Activated naive CD4-positive, alpha-beta T cell (primary cell): Measurements from ENCODE around the gene MRPS23.

Source experiments
- DNase-seq, 4 experiments: peaks; one replicate each; lab custom pipeline; 2025; lab: John Stamatoyannopoulos, UW

The MRPS23 gene

DNA sequence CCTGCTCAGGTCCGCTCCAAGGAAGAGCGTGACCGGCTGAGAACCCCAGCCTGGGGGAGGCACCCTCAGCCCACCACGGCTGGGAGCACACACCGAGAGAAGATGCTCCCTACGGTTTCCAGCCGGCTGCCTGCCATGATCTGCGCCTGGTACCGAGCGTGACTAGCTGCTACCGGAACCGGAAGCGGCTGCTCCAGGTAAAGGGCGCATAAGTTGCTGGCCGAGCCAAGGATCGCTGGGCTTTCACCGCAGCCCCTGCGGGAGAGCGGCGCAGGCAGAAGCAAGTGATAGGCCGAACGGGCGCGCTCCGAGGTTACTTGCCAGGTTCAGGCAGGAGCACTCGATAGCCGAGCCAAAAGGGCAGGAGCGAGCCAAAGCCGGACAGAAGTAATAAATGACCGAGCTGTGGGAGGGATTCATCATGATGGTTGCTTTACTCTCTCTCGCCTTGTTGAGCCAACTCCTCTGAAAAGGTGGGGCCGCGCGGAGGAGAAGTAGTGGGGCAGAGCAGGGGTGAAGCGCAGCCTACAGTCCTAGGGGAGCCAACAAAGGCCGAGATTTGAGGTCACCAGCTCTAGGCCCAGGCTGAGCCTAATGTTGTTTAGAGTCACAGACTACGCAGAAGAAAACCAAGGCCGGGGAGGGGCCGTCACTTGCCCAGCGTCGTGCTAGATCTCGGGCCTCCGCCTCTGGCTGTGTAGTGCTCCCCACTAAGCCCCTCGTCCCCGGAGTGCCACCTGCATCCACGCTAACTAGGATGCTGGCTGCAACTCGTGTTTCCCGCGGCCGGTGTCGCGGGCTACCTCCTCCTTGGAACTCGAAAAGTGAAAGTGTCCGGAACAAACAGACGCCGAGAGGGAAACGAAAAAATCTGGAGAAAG is at the start of gene MRPS23:
TSS of gene MRPS23 (minus strand) at position 171 of the 881 bp plus-strand sequence. CDS start at position 137, 34 bp downstream.
- peak; percentile 86 to 93 (median 90) for DNase-seq

DNA sequence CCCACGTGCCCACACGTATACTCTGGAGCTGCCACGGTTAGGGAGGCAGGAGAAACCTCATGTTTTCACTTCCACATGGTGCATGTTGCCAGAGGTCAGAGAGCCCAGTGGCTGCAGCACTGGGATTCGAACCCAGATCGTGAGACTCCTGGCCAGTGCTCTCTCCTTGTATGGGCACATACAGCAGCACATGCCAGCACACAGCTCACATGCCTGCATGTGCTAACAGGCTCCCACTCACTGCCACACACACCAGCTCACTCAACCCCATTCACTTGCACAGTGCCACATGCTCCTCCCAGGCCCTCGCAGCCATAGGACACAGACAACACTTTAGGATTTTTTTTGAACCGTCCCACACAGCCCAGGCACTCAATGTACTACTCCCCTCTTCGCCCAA is 49.5 kb upstream of the MRPS23 start:
- DNase-seq, result no peak

DNA sequence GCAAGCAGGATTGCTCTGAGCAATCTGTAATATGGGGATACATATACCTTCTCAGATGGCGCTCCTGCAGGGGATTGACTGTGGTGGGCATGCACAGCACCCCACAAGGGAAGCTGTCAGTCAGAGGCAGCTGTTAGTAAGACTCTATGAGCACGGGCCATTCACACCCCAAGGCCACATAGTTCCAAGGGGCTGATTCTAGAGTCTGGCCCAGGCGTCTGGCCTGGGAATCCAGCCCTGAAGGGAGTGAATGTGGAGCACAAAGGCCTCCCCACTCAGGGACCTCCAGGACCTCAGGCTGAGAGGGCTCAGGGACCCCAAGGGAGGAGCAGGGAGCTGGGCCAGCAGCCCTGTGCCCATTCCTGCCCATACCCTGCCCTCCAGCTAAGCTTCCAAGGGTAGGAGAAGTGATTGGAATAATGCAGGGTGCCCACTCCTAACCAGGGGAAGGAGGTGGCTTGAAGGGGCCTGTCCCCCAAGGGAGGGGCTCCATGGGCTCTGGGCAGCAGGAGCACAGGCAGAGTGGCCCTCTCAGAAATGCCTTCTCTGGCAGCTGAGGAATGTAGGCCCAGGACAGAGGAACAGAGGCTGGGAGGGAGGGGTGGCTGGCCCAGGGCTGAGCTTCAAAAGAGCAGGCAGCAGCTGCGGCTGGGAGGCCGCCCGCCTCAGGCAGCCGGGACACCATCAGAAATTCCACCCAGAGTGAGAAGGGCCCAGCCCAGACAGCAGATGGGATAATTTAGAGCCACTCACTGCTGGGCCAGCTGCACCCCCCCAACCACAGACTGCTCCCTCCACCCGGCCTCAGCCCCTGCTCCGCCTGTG is 48.9 kb upstream of the MRPS23 start:
- DNase-seq, result no peak

DNA sequence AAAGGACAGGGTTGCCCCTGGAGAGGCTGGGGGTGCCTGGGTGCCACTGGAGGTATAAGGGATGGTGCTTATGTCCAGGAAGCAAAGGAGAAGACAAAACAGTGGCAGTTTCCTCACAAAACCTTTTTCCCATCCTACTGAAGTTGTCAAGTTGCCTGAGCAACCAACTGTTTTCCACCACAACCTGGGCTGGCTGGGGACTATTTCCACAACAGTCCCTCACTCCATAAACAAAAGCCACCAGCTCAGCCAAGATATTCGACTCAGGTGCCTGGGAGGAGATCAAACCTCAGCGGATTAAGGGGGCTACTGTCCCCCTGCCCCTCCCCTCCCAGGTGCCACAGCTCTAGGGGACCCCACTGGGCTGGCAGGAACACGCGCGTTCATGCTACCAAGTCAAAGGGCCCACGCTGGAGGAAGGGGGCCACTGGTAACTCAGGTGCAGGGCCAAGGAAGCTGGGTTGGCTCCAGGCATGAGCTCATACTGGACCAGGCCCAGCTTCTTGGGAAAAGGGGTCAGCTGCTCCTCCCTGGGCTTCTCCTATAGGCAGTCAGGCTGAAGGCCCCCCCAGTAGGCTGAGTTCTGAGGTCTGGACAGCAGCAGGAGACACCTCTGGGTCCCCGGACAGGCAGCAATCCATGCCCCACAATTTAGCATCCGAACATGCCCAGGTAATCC is 45.7 kb upstream of the MRPS23 start:
- DNase-seq, result no peak

DNA sequence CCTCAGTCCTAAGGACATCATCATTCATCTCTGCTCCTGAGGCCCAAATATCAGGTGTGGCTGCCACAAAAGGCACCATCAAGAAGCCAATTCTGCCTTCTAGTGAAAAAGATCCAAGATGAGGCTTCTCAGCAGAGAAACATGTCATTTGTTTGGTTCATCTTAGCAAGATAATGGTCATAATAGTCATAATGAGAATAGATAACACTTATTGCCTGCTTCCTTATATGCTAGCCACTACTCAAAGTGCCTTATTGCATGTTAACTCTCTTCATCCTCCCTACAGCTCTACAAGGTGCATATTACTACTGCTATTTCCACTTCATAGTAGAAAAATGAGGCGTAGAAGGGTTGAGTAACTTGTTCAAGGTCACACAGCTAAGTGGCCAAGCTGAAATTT is 45.0 kb upstream of the MRPS23 start:
- no peak for DNase-seq

DNA sequence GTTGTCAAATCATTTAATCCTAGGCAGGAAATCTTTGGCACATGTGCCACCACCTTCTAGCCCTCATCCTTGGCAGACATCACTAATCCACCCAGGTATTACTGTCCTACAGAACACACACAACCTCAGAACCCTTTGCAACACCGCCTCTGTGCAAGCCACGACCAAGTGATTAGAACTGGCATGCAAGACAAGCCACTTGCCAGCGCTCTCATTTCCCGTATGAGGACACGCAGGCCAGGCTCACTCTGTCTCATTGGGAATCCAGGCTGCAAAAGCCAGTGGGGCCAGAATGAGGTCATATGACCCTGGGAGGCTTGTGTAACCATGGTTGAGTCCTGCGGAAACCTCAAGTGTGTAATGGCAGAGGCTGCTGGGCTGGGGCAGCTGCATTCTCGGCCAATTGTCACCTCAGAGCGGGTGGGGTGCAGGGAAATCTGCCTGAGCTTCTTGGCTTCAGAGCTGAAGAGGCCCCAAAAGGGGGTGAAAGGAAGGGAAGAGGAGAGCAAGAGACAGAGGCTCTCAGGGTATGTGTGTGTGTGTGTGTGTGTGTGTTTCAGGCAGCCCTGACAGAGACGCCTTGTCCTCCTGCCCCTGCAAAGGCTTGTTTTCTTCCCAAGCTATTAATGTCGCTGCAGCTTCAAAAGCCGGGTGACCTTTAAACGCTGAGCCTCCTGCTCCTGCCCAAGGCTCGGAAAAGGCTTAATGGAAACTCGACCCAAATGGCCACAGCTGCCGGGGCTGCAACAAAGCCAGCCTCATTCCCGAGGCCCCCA is 43.2 kb upstream of the MRPS23 start:
- no peak for DNase-seq

DNA sequence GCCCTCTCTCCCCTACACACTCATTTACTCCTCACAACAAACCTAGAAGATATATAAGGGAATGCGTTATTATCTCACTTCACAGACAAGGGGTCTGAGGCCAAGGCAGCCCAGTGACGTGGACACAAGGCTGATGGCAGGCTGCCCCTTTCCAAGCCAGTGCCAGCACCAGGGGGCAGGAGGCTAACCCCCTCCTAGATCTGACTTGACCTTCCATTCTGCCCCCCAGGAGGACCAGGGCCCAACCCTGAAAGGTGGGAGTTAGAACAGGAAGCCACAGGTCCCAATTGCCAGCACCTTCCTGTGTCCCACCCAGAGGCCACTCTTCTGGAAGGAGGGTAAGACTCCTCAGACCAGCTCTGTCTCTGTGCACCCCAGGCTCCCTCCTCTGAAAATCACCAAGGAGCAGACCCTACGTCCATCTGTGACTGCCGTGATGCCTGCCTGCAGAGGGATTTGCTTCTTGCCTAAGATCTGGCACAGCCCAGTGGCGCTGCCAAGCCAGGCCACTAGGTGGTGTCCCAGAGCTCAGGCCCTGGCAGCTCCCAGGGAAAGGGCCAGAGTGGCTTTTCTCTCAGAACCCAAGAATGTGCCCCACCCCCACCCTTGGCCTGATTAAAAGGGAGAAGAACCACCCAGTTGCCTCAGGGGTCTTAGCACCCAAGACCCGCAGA is 42.4 kb upstream of the MRPS23 start:
- DNase-seq, result peak; percentile 31 to 77 (median 66)

DNA sequence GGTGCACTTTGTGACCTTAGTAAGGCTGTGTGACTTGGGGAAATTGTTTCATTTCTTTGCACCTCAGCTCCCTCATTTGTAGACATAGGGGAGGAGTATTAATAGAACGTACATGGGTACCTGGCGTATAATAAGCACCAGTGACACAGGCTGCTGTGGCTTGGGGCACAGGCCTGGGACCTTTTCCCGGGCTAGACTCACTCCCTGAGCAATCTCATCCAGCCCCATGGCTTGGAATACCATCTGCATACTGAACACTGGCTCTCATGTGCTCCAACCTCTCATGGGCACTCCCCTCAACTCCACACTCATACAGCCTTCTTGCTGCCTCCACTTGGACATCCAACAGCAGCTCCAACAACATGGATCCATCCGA is 41.0 kb upstream of the MRPS23 start:
- no peak for DNase-seq

DNA sequence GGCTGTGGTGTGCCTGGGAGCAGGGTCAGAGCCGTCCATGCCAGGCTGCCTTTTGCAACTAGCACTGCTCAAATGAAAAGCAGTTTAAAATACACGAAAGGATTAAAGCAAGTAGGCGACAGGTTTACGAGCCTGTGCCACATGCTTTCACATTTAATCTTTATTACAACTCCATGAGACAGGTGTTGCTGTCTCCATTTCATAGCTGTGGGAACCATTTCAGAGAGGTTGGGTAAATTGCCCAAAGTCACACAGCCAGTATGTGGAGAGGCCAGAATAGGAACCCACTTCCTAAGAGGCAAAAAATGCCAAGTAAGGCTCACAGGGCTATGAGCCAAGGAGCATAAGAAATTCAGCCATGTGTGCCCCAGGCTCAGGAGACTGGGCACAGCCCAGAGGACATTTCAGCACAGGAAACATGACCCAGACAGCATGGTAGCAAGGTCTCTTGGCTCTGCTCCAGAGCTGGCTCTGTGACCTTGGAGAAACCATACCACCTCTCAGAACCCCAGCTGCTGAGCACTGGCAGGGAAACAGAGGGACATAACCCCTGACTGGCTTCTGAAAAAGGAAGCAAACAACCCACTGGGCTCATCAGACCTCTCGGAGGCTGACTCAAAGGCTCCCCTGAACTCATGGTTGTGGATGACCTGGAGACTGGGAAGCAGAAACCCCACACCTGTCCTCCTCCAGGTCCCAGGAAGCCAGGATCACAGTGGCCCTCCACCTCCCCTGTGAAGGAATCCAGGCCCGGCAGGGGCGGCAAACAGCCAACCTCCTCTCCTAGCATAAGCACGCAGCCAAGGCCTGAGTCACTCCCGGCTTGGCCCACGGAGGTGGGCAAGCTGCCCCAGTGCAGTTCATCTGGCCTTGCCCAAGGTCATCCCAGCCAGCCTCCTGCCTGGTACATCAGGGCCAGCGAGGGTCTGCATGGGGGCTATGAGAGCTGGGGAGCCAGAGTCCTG is 40.3 kb upstream of the MRPS23 start:
- DNase-seq, result no peak

DNA sequence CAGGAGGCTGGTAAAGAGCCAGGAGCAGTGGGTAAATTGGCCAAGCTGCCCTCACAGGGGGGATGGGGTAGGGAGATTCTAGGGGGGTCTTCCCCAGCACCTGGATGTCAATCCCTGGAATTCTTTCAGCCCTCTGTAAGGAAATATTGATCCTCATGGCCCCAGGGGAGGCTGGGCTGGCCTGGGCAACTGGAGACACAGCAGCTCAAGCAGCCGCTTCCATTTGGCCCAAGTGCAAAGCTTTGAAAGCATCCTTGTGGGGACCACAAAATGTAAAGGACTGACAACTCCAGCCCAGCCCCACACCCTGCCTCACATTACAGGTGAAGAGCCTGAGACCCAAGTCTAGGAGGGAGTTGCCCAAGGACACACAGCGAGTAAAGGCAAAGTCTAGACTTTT is 39.4 kb upstream of the MRPS23 start:
- DNase-seq, result no peak

DNA sequence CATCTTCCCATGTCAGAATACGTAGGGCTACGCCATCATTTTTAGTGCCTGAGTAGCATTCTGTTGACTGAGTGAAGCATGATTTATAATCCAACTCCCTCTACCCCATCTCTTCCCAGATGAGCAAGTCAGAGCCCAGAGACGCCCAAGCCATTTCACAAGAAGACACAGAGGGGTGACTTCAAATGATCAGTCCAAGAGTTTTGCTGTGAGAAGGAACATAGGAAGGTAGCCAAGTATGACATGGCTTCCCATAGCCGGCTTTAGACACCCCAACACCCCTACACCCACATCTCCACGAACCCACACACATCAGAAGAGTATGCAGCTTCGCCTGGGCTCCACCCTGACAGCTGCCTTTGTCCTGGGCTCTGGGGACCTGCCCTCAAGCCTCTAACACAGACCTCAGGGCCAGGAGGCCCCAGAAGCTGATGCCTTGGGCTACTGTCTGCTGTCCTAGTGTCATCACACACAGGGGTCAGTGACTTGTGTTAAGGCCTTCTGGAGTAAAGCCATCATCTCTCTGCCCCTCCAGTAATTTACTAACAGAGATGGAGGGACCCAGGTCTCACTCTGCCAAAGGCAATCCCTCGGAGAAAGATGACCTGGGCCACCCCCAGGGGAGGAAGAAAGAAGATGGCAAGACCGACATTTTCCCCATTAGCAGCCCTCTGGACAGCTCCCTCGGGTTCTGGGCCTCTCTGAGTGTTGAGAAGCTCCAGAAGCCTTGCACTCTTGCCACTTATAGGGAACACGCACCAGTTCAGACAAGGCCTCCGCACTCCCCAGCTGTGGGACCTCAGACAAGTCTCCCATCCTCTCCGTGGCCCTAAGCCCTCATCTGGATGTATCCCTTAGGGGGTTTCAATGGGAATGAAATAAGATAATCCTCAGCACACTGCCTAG is 38.7 kb upstream of the MRPS23 start:
- DNase-seq, result no peak

DNA sequence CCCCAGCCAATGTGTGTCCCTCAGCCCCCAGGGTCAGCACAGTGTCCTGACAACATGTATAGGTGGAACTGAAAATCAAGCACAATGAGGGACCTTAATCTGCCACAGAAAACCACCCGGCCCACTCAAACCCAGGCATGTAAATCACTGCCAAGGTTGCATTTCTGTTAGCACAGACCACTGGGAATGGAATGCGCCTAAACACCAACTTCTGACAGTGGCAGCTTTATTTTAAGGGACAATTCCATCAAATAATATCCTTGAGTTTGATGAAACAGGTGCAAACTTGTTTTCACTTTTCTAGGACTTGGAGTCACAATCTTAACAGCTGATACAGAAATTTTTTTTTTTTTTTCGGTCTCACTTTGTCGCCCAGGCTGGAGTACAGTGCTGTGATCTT is 37.3 kb upstream of the MRPS23 start:
- no peak for DNase-seq

DNA sequence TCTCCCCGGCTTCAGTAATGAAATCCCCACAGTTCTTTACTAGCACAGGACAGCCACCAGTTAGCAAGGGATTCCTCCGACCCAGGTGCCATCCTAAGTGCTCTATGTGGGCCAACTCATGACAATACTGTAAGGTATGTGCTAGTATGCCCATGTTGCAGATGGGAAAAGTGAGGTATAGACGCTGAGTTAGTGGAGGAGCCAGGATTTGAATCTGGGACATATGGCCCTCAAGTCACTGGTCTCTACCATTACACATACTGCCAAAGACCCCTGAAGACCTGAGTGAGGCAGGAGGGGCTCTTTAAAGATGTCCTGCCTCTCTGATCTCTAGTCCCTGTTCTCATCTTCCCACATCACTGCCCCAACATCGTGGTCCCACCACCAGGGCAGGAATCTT is 36.2 kb upstream of the MRPS23 start:
- DNase-seq, result no peak

DNA sequence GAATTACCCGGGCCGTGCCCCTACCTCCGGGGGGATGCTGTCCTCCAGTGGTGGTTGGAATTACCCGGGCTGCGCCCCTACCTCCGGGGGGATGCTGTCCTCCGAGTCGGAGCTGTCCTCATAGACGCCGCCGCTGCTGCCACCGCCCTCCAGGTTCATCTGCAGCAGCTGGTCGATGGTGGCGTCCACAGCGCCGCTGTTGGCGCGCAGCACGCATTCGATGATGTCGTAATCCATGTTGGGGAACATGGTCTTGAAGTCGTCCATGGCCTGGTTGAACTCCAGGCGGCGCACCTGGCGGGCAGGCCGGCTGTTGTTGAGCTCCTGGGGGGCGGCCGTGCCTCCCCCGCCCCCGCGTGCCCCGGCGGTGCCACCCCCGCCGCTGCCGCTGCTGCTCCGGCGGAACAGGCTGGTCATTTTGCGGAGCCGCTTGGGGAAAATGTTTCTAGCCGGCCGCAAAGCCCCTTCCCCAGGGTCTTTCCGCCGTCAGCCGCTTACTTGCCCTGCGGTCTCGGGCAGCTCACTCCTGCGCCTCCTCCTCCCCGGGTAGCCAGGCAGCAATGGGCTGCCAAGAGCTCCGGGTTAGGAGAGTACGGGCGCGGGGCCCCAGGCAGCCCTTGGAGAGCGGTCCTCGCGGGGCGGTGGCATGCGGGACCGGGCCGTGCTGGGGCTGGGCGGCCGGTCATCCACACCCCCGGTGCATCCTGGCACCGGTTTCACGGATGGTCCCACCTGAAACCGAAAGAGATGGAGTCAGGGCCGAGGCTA is 35.5 kb upstream of the MRPS23 start:
- no peak for DNase-seq

DNA sequence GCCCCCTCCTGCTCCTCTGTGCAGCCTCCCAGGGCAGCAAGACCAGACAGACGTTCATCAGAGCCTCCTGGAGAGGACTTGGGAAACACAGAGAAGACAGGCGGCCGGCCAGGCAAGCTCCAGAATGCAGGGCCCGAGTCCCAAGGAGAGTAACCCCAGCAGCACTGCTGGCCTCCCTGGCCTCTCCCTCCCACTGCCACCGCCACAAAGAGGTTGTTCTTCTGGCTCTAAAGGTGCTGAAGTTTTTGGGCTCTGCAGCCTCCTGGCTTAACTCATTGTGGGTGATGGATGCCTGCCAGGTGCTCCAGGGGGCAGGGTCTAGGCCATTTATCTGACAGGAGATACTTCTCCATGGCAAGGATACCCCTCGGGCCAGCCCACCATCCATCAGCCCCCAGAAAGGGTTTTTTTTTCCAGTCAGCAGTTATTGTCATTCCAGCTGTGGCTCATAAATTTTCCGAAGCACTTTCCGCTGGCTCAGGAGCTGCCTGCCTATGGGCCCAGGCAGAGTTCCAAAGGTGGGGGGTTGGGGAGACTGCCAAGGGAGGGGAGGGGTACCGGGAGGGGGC is 32.0 kb upstream of the MRPS23 start:
- DNase-seq, result no peak

DNA sequence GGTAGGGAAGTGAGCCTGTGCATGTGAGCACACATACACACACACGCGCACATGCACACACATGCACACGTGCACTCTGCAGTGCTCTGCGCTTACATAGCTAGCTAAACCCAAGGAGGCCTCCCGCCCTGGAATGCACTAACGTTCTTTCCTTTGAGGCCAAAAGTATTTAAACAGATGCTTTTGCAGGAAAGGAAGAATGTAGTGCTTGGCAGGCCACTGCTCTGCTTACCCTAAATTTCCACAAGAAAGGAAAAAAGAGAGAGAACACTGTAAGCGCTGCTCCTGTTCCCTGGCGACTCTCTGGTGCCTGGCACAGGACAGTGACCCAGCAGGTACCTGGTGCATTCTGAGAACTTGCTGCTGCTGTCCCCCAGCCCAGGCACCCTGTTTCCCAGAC is 31.3 kb upstream of the MRPS23 start:
- DNase-seq, result no peak

DNA sequence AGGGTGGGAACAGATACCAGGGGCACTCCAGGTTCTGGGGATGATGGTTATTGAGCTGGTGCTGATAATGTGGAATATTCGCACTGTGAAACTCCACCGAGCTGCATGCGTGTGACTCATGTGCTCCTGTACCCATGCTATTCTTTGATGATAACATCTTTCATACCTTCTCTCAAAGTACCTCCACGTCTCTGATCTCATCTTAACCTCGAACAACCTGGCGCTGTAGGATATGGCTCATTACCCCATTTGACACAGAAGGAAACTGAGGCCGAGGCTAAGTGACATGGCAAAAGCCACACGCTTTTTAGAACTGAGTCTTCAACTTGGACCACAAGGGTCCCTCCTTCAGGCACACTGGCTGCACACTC is 30.2 kb upstream of the MRPS23 start:
- no peak for DNase-seq
